GM23338 (cell line): ENCODE data around the gene PSMG2. TPM values are rescaled to one million over a fixed set of nuclear protein-coding genes. Genes with fewer than 3 reads are reported as not detected.

ENCODE experiments used
- ATAC-seq: fragments of 200-7000 bp; cut with Tn5 transposase; 3 replicates; pipeline ENCODE4 v1.9.1; 2020
- DNase-seq: peaks from one replicate; pipeline ENCODE4 v3.0.0-alpha.2; 2015; ENCODE audit warnings: low spot score
- H2AFZ ChIP-seq: fragments of 200-600 bp; sonication (generic); 2 replicates; pipeline ENCODE4 v1.8.0; 2016; ENCODE audit warnings: antibody characterized with exemption, mild to moderate bottlenecking, moderate library complexity
- H3F3A ChIP-seq: fragments of 200-600 bp; sonication (generic); replicated peaks from 2 replicates; pipeline ENCODE4 v1.8.0; 2017; ENCODE audit warnings: antibody characterized with exemption, mixed run types, low read depth
- H3K27ac ChIP-seq: fragments of 200-600 bp; sonication (generic); 2 replicates; pipeline ENCODE4 v1.6.1; 2016; ENCODE audit warnings: low read depth
- H3K27me3 ChIP-seq: fragments of 200-600 bp; sonication (generic); 2 replicates; pipeline ENCODE4 v1.8.0; 2016; ENCODE audit warnings: mild to moderate bottlenecking, mixed run types, moderate library complexity; ENCODE audit not compliant: insufficient read depth
- H3K36me3 ChIP-seq: fragments of 200-600 bp; sonication (generic); 2 replicates; pipeline ENCODE4 v1.8.0; 2016; ENCODE audit warnings: mild to moderate bottlenecking; ENCODE audit not compliant: insufficient read depth
- H3K4me1 ChIP-seq: fragments of 200-600 bp; sonication (generic); 2 replicates; pipeline ENCODE4 v1.8.0; 2016; ENCODE audit warnings: mild to moderate bottlenecking, moderate library complexity; ENCODE audit not compliant: insufficient read depth
- H3K4me2 ChIP-seq: fragments of 200-600 bp; sonication (generic); 2 replicates; pipeline ENCODE4 v1.7.1; 2017; ENCODE audit warnings: mixed run types
- H3K4me3 ChIP-seq: fragments of 200-600 bp; sonication (generic); 2 replicates; pipeline ENCODE4 v1.6.1; 2016; ENCODE audit warnings: mixed run types
- H3K79me2 ChIP-seq: fragments of 200-600 bp; sonication (generic); replicated peaks from 2 replicates; pipeline ENCODE4 v1.8.0; 2017; ENCODE audit warnings: mild to moderate bottlenecking; ENCODE audit not compliant: insufficient read depth
- H3K9me2 ChIP-seq: fragments of 200-600 bp; sonication (generic); 2 replicates; pipeline ENCODE4 v1.8.0; 2017; ENCODE audit not compliant: insufficient read depth
- H4K20me1 ChIP-seq: fragments of 200-600 bp; sonication (generic); replicated peaks from 2 replicates; pipeline ENCODE4 v1.8.0; 2017; ENCODE audit warnings: mild to moderate bottlenecking; ENCODE audit not compliant: insufficient read depth
- H3K27ac Mint-ChIP-seq: 2 replicates; pipeline ENCODE4 v1.8.0; 2020; ENCODE audit warnings: inconsistent platforms, mild to moderate bottlenecking, moderate library complexity, mixed read lengths
- H3K27me3 Mint-ChIP-seq: 3 replicates; pipeline ENCODE4 v1.8.0; 2022; ENCODE audit warnings: low read depth, mild to moderate bottlenecking, moderate library complexity, mixed read lengths, inconsistent platforms; ENCODE audit not compliant: insufficient read depth, poor library complexity
- H3K36me3 Mint-ChIP-seq: 3 replicates; pipeline ENCODE4 v1.8.0; 2021; ENCODE audit warnings: low read depth, mild to moderate bottlenecking, inconsistent platforms, moderate library complexity, mixed read lengths
- H3K4me1 Mint-ChIP-seq: 3 replicates; pipeline ENCODE4 v1.8.0; 2020; ENCODE audit warnings: mild to moderate bottlenecking, inconsistent platforms, mixed read lengths
- H3K4me3 Mint-ChIP-seq: 3 replicates; pipeline ENCODE4 v1.8.0; 2021; ENCODE audit warnings: moderate library complexity, mild to moderate bottlenecking, inconsistent platforms, mixed read lengths
- H3K9me3 Mint-ChIP-seq: 3 replicates; pipeline ENCODE4 v1.8.0; 2020; ENCODE audit warnings: moderate library complexity, mild to moderate bottlenecking, inconsistent platforms, mixed read lengths
- CREB1 ChIP-seq: fragments of 250-450 bp; sonication (Bioruptor Pico); IDR thresholded peaks from 2 replicates; pipeline ENCODE4 v1.5.0; 2020; ENCODE audit warnings: low read depth, mild to moderate bottlenecking, moderate library complexity
- EZH2 ChIP-seq: fragments of 200-600 bp; sonication (generic); IDR thresholded peaks from one replicate; pipeline ENCODE4 v1.8.0; 2017; ENCODE audit warnings: antibody characterized with exemption, mild to moderate bottlenecking, low read depth; ENCODE audit not compliant: unreplicated experiment
- EZH2phosphoT487 ChIP-seq: fragments of 200-600 bp; sonication (generic); IDR thresholded peaks from one replicate; pipeline ENCODE4 v1.8.1; 2018; ENCODE audit warnings: antibody characterized with exemption; ENCODE audit not compliant: unreplicated experiment
- JUNB ChIP-seq: IDR thresholded peaks from one replicate; pipeline ENCODE4 v1.6.1; 2016; ENCODE audit warnings: antibody characterized with exemption; ENCODE audit not compliant: unreplicated experiment
- NANOG ChIP-seq: IDR thresholded peaks from 2 replicates; pipeline ENCODE4 v1.6.1; 2016; ENCODE audit warnings: antibody characterized with exemption, borderline replicate concordance
- POLR2AphosphoS5 ChIP-seq: IDR thresholded peaks from 2 replicates; pipeline ENCODE4 v1.6.1; 2016; ENCODE audit warnings: antibody characterized with exemption, low read depth
- STAT1 ChIP-seq: IDR thresholded peaks from one replicate; pipeline ENCODE4 v1.6.1; 2016; ENCODE audit warnings: antibody characterized with exemption; ENCODE audit not compliant: unreplicated experiment
- polyA plus RNA-seq: library from polyadenylated mRNA; unstranded; fragments of >200 nt; fragmentation: Nextera tagmentation; extraction: Ambion mirVana; gene quantifications from 2 replicates; pipeline ENCODE4 v1.2.1, GENCODE V29; 2016
- total RNA-seq: library from RNA; depleted of rRNA; stranded (reverse); fragments of >200 nt; shearing (Covaris generic); gene quantifications from 2 replicates; pipeline ENCODE4 v1.2.3, GENCODE V29; 2014
- TF ChIP-seq, protein P1 (sequence below): fragments of 250-450 bp; sonication (Bioruptor Pico); IDR thresholded peaks from 2 replicates; pipeline ENCODE4 v1.5.0; 2020; ENCODE audit warnings: mild to moderate bottlenecking, moderate library complexity
- TF ChIP-seq, protein P2 (sequence below): IDR thresholded peaks from 2 replicates; pipeline ENCODE4 v1.6.1; 2016; ENCODE audit warnings: antibody characterized with exemption
- TF ChIP-seq, protein P3 (sequence below): IDR thresholded peaks from one replicate; pipeline ENCODE4 v1.6.1; 2018; ENCODE audit warnings: antibody characterized with exemption; ENCODE audit not compliant: unreplicated experiment

Gene PSMG2
- total and polyA plus RNA-seq, 2 experiments from 2014 or later = 87.8 to 151 TPM

DNA sequence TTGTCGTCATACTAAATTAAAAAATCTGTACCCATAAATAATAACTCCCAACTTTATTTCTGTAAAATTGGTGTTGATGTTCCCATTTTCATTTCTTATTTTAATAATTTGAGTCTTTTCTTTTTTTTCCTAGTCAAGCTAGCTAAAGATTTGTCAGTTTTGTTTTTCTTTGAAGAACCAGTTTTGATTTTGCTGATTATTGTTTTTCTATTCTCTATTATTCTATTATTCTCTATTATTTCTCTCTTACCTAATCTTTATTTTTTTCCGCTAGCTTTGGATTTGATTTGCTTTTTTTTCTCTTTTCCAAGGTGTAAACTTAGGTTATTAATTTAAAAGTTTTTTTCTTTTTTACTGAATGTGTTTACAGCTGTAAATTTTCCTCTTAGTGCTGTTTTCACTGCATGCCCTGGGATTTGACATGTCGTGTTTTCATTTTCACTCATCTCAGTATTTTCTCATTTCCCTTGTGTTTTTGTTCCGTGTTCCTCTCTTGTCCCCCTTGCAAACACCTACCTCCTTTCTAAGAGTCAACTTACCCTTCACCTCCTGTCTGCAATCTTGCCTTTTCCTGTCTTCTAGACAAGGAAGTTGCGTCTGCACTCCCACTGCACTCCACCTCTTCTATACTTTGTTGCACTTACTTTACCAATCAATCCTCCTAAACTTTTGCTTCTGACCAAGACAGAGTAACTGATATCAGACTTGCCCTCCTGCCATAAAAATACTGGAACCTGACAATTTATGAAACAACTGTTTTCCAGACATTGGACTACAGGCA, 18.8 kb downstream of the PSMG2 start:
- Histone ChIP-seq H4K20me1 (peaks cover 5% of the 10 kb centered on the region), H3K4me3 (no peak overlapping the region), H2AFZ (no peak overlapping the region), H3K36me3 (peaks cover 35% of the 10 kb centered on the region), H3K79me2 (no peaks in the 10 kb centered on the region), H3K4me2 (no peak overlapping the region), H3K27me3 (no peaks in the 10 kb centered on the region), H3K9me2 (no peaks in the 10 kb centered on the region), H3F3A (no peaks in the 10 kb centered on the region; the same call in 1 of the 2 replicates), H3K27ac (no peak overlapping the region; the same call in 1 of the 2 replicates), H3K4me1 (peaks cover 12% of the 10 kb centered on the region; the same call in 1 of the 2 replicates)
- no peaks in the 10 kb centered on the region for H3K9me3 Mint-ChIP-seq
- H3K27me3 Mint-ChIP-seq = no peaks in the 10 kb centered on the region
- no peak for ATAC-seq
- peaks cover 5% of the 10 kb centered on the region for H3K4me1 Mint-ChIP-seq
- no peak overlapping the region for H3K4me3 Mint-ChIP-seq
- H3K27ac Mint-ChIP-seq = no peak overlapping the region
- peaks cover 55% of the 10 kb centered on the region for H3K36me3 Mint-ChIP-seq
- no peak for DNase-seq
- TF ChIP-seq, protein P1, sequence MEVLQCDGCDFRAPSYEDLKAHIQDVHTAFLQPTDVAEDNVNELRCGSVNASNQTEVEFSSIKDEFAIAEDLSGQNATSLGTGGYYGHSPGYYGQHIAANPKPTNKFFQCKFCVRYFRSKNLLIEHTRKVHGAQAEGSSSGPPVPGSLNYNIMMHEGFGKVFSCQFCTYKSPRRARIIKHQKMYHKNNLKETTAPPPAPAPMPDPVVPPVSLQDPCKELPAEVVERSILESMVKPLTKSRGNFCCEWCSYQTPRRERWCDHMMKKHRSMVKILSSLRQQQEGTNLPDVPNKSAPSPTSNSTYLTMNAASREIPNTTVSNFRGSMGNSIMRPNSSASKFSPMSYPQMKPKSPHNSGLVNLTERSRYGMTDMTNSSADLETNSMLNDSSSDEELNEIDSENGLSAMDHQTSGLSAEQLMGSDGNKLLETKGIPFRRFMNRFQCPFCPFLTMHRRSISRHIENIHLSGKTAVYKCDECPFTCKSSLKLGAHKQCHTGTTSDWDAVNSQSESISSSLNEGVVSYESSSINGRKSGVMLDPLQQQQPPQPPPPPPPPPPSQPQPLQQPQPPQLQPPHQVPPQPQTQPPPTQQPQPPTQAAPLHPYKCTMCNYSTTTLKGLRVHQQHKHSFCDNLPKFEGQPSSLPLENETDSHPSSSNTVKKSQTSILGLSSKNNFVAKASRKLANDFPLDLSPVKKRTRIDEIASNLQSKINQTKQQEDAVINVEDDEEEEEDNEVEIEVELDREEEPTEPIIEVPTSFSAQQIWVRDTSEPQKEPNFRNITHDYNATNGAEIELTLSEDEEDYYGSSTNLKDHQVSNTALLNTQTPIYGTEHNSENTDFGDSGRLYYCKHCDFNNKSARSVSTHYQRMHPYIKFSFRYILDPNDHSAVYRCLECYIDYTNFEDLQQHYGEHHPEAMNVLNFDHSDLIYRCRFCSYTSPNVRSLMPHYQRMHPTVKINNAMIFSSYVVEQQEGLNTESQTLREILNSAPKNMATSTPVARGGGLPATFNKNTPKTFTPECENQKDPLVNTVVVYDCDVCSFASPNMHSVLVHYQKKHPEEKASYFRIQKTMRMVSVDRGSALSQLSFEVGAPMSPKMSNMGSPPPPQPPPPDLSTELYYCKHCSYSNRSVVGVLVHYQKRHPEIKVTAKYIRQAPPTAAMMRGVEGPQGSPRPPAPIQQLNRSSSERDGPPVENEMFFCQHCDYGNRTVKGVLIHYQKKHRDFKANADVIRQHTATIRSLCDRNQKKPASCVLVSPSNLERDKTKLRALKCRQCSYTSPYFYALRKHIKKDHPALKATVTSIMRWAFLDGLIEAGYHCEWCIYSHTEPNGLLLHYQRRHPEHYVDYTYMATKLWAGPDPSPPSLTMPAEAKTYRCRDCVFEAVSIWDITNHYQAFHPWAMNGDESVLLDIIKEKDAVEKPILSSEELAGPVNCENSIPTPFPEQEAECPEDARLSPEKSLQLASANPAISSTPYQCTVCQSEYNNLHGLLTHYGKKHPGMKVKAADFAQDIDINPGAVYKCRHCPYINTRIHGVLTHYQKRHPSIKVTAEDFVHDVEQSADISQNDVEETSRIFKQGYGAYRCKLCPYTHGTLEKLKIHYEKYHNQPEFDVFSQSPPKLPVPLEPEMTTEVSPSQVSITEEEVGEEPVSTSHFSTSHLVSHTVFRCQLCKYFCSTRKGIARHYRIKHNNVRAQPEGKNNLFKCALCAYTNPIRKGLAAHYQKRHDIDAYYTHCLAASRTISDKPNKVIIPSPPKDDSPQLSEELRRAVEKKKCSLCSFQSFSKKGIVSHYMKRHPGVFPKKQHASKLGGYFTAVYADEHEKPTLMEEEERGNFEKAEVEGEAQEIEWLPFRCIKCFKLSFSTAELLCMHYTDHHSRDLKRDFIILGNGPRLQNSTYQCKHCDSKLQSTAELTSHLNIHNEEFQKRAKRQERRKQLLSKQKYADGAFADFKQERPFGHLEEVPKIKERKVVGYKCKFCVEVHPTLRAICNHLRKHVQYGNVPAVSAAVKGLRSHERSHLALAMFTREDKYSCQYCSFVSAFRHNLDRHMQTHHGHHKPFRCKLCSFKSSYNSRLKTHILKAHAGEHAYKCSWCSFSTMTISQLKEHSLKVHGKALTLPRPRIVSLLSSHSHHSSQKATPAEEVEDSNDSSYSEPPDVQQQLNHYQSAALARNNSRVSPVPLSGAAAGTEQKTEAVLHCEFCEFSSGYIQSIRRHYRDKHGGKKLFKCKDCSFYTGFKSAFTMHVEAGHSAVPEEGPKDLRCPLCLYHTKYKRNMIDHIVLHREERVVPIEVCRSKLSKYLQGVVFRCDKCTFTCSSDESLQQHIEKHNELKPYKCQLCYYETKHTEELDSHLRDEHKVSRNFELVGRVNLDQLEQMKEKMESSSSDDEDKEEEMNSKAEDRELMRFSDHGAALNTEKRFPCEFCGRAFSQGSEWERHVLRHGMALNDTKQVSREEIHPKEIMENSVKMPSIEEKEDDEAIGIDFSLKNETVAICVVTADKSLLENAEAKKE (CRISPR knock-in tag) = no peak
- TF ChIP-seq POLR2AphosphoS5 = no peak
- TF ChIP-seq EZH2phosphoT487 = no peak
- TF ChIP-seq, protein P2, sequence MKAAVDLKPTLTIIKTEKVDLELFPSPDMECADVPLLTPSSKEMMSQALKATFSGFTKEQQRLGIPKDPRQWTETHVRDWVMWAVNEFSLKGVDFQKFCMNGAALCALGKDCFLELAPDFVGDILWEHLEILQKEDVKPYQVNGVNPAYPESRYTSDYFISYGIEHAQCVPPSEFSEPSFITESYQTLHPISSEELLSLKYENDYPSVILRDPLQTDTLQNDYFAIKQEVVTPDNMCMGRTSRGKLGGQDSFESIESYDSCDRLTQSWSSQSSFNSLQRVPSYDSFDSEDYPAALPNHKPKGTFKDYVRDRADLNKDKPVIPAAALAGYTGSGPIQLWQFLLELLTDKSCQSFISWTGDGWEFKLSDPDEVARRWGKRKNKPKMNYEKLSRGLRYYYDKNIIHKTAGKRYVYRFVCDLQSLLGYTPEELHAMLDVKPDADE = no peak
- TF ChIP-seq STAT1 = no peak
- no peak for TF ChIP-seq JUNB
- TF ChIP-seq CREB1 (CRISPR knock-in tag) = no peak
- no peak for TF ChIP-seq NANOG
- TF ChIP-seq, protein P3, sequence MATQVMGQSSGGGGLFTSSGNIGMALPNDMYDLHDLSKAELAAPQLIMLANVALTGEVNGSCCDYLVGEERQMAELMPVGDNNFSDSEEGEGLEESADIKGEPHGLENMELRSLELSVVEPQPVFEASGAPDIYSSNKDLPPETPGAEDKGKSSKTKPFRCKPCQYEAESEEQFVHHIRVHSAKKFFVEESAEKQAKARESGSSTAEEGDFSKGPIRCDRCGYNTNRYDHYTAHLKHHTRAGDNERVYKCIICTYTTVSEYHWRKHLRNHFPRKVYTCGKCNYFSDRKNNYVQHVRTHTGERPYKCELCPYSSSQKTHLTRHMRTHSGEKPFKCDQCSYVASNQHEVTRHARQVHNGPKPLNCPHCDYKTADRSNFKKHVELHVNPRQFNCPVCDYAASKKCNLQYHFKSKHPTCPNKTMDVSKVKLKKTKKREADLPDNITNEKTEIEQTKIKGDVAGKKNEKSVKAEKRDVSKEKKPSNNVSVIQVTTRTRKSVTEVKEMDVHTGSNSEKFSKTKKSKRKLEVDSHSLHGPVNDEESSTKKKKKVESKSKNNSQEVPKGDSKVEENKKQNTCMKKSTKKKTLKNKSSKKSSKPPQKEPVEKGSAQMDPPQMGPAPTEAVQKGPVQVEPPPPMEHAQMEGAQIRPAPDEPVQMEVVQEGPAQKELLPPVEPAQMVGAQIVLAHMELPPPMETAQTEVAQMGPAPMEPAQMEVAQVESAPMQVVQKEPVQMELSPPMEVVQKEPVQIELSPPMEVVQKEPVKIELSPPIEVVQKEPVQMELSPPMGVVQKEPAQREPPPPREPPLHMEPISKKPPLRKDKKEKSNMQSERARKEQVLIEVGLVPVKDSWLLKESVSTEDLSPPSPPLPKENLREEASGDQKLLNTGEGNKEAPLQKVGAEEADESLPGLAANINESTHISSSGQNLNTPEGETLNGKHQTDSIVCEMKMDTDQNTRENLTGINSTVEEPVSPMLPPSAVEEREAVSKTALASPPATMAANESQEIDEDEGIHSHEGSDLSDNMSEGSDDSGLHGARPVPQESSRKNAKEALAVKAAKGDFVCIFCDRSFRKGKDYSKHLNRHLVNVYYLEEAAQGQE = no peak
- TF ChIP-seq EZH2 = no peak
